HL-60 (cell line): ENCODE data around the gene TLE7.

Source experiments
- CTCF ChIP-seq: IDR thresholded peaks from one replicate; pipeline ENCODE4 v1.5.1; 2011; ENCODE audit warnings: low read length, control low read depth, inconsistent platforms; ENCODE audit not compliant: insufficient read depth
- GABPA ChIP-seq: IDR thresholded peaks from 2 replicates; pipeline ENCODE4 v1.6.1; 2012; ENCODE audit warnings: low read depth
- POLR2AphosphoS5 ChIP-seq: IDR thresholded peaks from 2 replicates; pipeline ENCODE4 v1.6.1; 2012; ENCODE audit warnings: low read depth
- REST ChIP-seq: IDR thresholded peaks from 2 replicates; pipeline ENCODE4 v1.6.1; 2012; ENCODE audit warnings: low read depth; ENCODE audit not compliant: insufficient replicate concordance

DNA sequence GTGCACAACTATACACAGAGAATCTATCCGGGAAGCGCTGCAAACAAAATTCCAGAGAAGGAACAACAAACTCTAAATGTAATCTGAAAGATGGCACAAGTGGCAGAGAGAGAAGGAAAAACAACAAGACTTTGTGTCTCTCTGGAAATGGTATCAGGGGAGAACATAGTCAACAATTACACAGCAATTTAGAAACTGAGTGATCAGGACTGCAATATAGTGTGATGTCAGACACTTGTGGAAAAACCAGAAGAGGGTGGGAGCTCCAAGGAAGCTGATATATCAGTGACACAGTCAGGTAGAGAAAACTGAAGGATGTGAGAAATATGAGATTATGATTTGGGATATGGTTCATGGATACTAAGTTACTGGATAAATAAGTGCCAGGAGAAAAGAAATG lies 39.1 kb upstream of the TLE7 start:
- no peak for TF ChIP-seq CTCF
- TF ChIP-seq POLR2AphosphoS5 = no peak
- no peak for TF ChIP-seq GABPA
- TF ChIP-seq REST = no peak
